CD4-positive, alpha-beta T cell treated with Interleukin-1 beta for 1 hour (primary cell): ENCODE results near the gene SERINC5.

Source experiments
- DNase-seq, 2 donors: peaks; one replicate each; pipeline ENCODE4 v3.0.0-alpha.2; 2020 to 2022

Gene SERINC5

GRCh38 chr5:80090884-80091166, 165.0 kb downstream of the SERINC5 start:
- no peak for DNase-seq

- DNase-seq, result peak in 1 of 2 donors; percentile 56
Measured at GRCh38 chr5:80083101-80083890, 172.6 kb downstream of the SERINC5 start.

GRCh38 chr5:80082731-80083100, 173.1 kb downstream of the SERINC5 start:
- DNase-seq, result peak; percentile 47 to 52

GRCh38 chr5:80082281-80082680, 173.6 kb downstream of the SERINC5 start:
- no peak for DNase-seq

GRCh38 chr5:80078921-80079320, 176.9 kb downstream of the SERINC5 start:
- no peak for DNase-seq

- DNase-seq, result no peak
Measured at GRCh38 chr5:80077051-80077714, 178.7 kb downstream of the SERINC5 start.

GRCh38 chr5:80076131-80077050, 179.5 kb downstream of the SERINC5 start:
- DNase-seq, result no peak

GRCh38 chr5:80072103-80073073, 183.5 kb downstream of the SERINC5 start:
- no peak for DNase-seq

GRCh38 chr5:80071510-80072021, 184.3 kb downstream of the SERINC5 start:
- no peak for DNase-seq

- no peak for DNase-seq
Measured at GRCh38 chr5:80070338-80071056, 185.4 kb downstream of the SERINC5 start.

GRCh38 chr5:80069918-80070318, 185.9 kb downstream of the SERINC5 start:
- DNase-seq, result no peak

- DNase-seq, result no peak
Measured at GRCh38 chr5:80069251-80069800, 186.5 kb downstream of the SERINC5 start.

GRCh38 chr5:80068775-80069174, 187.1 kb downstream of the SERINC5 start:
- no peak for DNase-seq

GRCh38 chr5:80068246-80068636, 187.6 kb downstream of the SERINC5 start:
- DNase-seq, result no peak

- DNase-seq, result no peak
Measured at GRCh38 chr5:80067531-80068245, 188.2 kb downstream of the SERINC5 start.

GRCh38 chr5:80067016-80067415, 188.8 kb downstream of the SERINC5 start:
- no peak for DNase-seq

- DNase-seq, result no peak
Measured at GRCh38 chr5:80064124-80064523, 191.7 kb downstream of the SERINC5 start.
